ENCODE measurements around the gene MACROH2A1.

Gene MACROH2A1

GRCh38 chr5:135310328-135310989, 88.6 kb downstream of the MACROH2A1 start:
- peak; percentile 1 for DNase-seq

DNA sequence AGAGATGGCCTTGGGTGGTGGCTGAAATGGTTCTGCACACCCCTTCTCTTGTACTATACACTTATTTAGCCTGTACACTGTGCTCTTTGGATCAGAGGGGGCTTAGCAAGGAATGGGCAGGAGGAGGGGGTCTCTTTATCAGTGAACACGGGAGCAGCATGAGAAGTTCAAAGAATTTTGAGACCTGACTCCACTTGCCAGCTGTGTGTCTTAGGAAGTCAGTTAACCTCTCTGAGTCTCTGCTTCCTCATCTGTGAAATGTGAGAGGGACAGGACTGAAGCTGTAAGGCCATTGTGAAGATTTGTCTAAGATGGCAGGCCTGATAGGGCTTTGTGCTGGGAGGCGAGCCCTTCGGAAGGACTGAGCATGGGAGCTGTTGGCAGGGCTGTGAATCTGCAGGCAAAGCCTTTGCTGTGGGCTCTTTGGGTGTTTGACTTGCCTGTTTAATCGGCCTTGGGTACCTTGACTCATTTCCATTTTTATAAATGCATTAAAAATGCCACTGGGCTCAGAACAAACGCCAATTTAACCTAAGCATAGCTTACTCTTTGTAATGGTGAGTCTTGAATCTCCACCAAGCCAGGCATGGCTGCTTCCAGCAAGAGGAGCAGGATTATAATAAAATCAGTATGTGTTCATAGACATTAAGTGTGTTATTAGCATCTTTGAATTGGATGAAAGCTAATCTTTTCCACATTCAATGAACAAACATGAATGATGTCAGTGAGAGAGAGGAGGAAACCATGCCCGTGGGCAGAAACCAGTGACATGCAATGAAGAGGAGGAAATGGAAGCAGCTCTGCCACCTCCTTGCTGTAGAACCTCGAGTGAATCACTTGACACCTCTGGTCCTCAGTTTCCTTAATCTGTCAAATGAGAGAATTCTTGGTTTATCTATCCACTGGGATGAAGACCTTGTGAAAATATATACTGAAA, 89.4 kb downstream of the MACROH2A1 start:
- no peak for DNase-seq

DNA sequence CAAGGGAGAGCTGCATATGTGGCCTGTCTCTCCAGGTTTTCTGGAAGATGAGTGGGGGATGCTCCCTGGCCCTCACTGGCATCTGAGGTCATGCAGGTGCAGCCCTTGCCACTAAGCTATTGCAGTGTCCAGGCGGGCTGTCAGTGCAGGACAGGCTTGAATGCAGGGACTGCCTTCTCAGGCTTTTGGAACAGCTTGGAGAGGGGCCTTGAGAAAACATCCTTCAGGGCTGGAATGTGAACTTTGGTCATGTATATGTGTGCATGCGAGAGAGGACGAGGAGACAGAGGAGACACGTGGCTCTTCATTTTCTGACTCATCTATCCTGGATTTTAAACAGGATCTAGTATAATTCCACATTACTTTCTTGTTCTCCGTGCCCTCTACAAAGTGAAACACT, 90.3 kb downstream of the MACROH2A1 start:
- DNase-seq = no peak

DNA sequence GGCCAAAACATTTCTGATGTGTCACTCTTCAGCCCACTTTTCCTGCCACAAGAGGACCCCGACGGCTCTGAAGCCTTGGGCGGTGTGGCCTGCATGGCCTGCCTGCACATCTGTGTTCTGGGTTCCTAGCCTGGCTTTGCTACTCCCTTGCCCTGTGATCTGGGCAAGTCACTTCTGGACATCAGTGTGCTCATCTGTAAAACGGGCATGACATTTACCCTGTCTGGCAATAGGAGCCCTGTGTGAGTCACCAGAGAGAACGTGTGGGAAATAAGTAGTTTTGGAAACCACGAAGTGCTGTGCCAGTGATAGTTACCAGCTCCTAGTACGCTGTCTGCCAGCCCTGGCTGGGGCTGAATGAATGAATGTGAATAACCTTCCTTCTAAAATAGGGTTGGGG, 90.8 kb downstream of the MACROH2A1 start:
- no peak for DNase-seq

- DNase-seq = no peak
Observed at GRCh38 chr5:135307143-135307903, 91.7 kb downstream of the MACROH2A1 start.

- DNase-seq = no peak
Observed at GRCh38 chr5:135306557-135306956, 92.5 kb downstream of the MACROH2A1 start.

DNA sequence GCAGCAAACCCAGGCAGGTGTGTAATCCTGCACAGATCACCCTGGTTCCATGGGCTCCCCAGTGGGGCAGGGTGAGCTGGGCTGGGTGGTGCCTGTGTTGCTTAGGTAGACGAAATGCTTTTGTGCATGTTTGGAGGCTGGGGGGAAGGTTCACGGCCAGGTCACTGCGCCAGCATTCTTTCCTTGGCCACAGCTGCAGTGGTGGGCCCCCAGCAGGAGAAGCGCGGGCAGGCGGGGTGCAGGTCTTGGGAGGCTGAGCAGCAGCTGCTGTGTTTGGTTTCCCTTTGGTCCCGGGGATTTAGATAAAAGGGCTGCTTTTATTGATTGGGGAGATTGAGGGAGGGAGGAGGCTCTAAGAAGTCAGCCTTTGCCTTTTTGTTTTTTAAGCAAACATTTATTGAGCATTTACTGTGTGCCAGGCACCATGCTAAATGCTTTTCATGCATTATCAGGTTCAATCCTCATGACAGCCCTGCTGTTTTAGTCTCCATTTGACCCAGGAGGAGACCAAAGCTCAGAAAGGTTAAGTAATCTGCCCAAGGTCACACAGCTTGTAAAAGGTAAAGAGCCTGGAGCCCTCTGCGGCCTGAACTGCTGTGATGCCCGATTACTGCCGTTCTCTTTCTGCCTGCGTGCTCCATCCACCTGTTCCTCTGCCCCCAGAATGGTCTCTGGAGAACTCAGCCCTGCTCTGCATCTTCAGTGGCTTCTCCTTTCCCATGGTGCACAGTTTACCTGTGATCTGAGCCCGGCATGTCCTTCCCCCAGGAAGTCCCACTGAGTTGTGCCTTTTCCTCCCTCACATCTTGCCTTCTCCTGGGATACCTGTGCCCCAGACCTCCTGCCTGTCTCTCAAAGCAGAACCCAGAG, 94.4 kb downstream of the MACROH2A1 start:
- DNase-seq = no peak

DNA sequence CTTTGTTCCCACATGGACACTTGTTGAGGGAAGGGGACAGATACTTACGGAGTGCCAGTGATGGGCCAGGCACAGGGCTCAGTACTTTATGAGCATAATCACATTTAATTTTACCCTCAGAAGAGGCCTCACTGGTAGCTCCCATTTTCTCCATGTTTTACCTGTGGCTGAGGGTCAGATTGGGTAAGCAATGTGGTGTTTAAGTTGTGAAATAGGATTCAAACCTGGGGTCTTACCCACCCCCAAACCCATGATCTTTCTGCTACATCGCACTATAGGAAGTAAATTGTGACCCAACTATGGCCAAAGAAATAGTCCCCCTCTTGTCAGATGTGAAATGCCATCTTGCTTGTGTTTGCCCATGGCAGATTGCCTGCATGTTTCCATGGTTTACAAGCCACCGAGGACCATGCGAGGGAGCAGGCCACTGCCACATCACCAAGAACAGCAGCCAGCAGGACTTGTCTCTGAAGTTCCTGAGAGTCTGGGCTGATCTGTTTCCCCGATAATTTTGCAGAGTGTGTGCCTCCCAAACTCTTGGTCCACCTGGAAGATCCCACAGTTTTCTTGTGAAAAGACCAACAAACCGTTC, 95.4 kb downstream of the MACROH2A1 start:
- no peak for DNase-seq

GRCh38 chr5:135296900-135297816, 101.9 kb downstream of the MACROH2A1 start:
- no peak for DNase-seq

DNA sequence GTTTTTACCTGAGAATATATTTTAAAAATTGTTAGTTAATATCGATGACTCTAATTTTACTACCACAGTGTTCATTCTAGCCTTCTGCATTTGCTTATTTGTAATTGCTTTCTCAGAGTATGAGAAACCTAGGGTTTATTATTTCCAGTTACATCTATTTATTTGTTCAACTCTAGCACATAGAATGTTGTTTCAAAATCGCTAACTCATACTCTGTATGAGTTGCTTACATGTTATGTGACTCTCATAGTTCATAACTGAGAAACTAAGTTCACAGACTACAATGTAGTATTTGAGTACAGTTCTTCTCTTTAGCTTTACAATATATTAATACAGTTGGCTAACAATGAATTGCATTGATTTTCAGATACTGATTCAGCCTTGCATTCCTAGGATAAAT, 103.2 kb downstream of the MACROH2A1 start:
- DNase-seq = no peak

- no peak for DNase-seq
Observed at GRCh38 chr5:135294793-135295192, 104.2 kb downstream of the MACROH2A1 start.

DNA sequence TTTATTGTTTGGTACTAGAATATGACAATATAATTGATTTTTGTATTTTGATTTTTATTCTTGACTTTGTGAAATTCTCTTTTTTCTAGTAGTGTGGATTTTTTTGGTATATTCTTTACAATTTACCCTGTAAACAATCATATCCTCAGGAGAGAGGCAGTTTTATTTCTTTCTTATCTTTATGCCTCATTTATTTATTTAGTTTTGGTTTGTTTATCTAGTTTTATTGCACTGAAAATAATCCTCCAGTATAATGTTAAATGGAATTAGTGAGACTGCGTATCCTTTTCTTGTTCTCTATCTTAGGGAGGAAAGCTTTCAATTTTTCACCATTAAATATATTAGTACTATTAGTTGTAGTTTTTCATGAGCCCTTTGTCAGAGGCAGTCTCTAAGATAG, 109.4 kb downstream of the MACROH2A1 start:
- DNase-seq = no peak

DNA sequence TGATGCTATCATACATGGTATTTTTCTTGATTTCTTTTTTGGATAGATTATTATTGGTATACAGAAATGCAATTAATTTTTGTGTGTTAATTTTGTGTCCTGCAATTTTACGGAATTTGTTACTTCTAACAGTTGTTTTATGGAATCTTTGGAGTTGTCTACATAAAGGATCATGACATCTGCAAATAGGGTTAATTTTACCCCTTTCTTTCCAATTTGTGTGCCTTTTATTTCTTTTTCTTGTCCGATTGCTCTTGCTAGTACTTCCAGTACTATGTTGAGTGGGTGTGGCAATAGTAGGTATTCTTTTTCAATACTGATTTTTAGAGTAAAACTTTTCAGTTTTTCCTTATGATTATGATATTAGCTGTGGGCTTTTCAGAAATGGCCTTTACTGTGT, 111.5 kb downstream of the MACROH2A1 start:
- DNase-seq = no peak
